Activated naive CD8-positive, alpha-beta T cell treated with anti-CD3 and anti-CD28 coated beads, Interleukin-2, amount 10 ng/mL, durations not matched to agents 7 days and 5 days (primary cell): ENCODE results near the gene TCAIM. TPM values are rescaled to one million over a fixed set of nuclear protein-coding genes. Genes with fewer than 3 reads are reported as not detected.
A peak's percentile ranks its signal among the peaks of the same experiment; 100 is the strongest.
"Not testable (repeated sequence)": the region's sequence is repeated elsewhere in the genome, so short reads cannot be mapped to it uniquely, and the experiment has no call there.

ENCODE experiments used
- ATAC-seq: fragments of 150-1000 bp; cut with Tn5 transposase; one replicate; pipeline ENCODE4 v1.10.0; 2021; ENCODE audit warnings: low read depth, moderate library complexity
- POLR2A ChIA-PET: fragments of 350-600 bp; sonication (Branson Sonifier 250); formaldehyde crosslinking; loops from one replicate; lab custom pipeline; 2021; ENCODE audit warnings: antibody characterized with exemption; lab: Charles Lee
- DNase-seq: peaks from one replicate; pipeline ENCODE4 v3.0.0; 2021
- H3K27ac Mint-ChIP-seq: one replicate; pipeline ENCODE4 v1.8.0; 2022; ENCODE audit warnings: mild to moderate bottlenecking, mixed read lengths
- H3K27me3 Mint-ChIP-seq: one replicate; pipeline ENCODE4 v1.8.0; 2022; ENCODE audit warnings: mild to moderate bottlenecking, moderate library complexity, mixed read lengths
- H3K36me3 Mint-ChIP-seq: one replicate; pipeline ENCODE4 v1.8.0; 2021; ENCODE audit warnings: mild to moderate bottlenecking, mixed read lengths
- H3K4me1 Mint-ChIP-seq: one replicate; pipeline ENCODE4 v1.8.0; 2021; ENCODE audit warnings: mixed read lengths
- H3K4me3 Mint-ChIP-seq: one replicate; pipeline ENCODE4 v1.8.0; 2022; ENCODE audit warnings: mild to moderate bottlenecking, moderate library complexity, mixed read lengths
- H3K9me3 Mint-ChIP-seq: one replicate; pipeline ENCODE4 v1.8.0; 2021; ENCODE audit warnings: mixed read lengths
- total RNA-seq, 2 experiments: library from RNA; stranded (reverse); gene quantifications; one replicate each; pipeline ENCODE4 v1.2.3, GENCODE V29; 2021

Gene TCAIM
- total RNA-seq, 2 experiments from 2014 or later = 19.4 to 20.9 TPM

DNA sequence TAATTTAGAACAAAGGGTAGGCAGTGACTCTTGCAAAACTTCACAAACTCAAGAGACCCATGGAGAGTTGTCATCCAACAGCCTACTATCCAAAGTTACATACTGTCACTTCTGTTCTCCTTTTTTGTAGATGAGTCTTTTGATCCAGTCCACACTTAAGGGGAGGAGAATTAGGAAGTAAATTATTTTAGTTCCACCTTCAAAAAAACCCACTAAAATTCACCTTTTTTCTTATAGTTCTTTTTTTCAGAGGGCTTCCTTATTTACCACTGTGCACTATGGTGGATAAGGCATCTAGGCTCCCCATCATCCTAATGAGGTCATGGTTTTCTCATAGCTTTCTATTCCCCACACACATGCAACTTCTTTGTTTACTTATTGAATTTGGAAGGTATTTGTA lies 8.6 kb upstream of the TCAIM start:
- no peaks in the 10 kb centered on the region for H3K4me1 Mint-ChIP-seq
- DNase-seq (no peak), ATAC-seq (no peak)
- no peak overlapping the region for H3K27ac Mint-ChIP-seq
- peaks cover 25% of the 10 kb centered on the region for H3K27me3 Mint-ChIP-seq
- no peaks in the 10 kb centered on the region for H3K36me3 Mint-ChIP-seq
- no peaks in the 10 kb centered on the region for H3K9me3 Mint-ChIP-seq
- POLR2A ChIA-PET = no interaction called here
- H3K4me3 Mint-ChIP-seq = no peak overlapping the region

- POLR2A ChIA-PET = no interaction called here
- no peak overlapping the region for H3K27ac Mint-ChIP-seq
- H3K36me3 Mint-ChIP-seq = no peaks in the 10 kb centered on the region
- DNase-seq (no peak), ATAC-seq (no peak)
- no peak overlapping the region for H3K4me3 Mint-ChIP-seq
- H3K9me3 Mint-ChIP-seq = no peaks in the 10 kb centered on the region
- H3K4me1 Mint-ChIP-seq = no peaks in the 10 kb centered on the region
- peaks cover 24% of the 10 kb centered on the region for H3K27me3 Mint-ChIP-seq
These were observed 8.1 kb upstream of the TCAIM start for GRCh38 chr3:44330444-44330843.

- Mint-ChIP-seq H3K4me1 (peaks cover 5% of the 10 kb centered on the region), H3K4me3 (no peak overlapping the region), H3K9me3 (no peaks in the 10 kb centered on the region), H3K36me3 (no peaks in the 10 kb centered on the region), H3K27ac (no peak overlapping the region), H3K27me3 (peaks cover 16% of the 10 kb centered on the region)
- no peak for DNase-seq
- POLR2A ChIA-PET = no interaction called here
- no peak for ATAC-seq
These were observed 4.2 kb upstream of the TCAIM start for GRCh38 chr3:44334326-44334725.

GRCh38 chr3:44337248-44337785 lies 1.2 kb upstream of the TCAIM start:
- peaks cover 11% of the 10 kb centered on the region for H3K27me3 Mint-ChIP-seq
- peak overlapping the region; percentile 98 for H3K27ac Mint-ChIP-seq
- ATAC-seq = no peak
- H3K36me3 Mint-ChIP-seq = peaks cover 3% of the 10 kb centered on the region
- peaks cover 13% of the 10 kb centered on the region for H3K4me1 Mint-ChIP-seq
- H3K9me3 Mint-ChIP-seq = no peaks in the 10 kb centered on the region
- POLR2A ChIA-PET = interaction anchor here (0.6 to 3.6 kb wide), 6 partner anchors 98 to 424 kb away, joined by 3 to 29 read pairs (median 9); partner anchors contain the start of genes KIAA1143, KIF15 and ZNF445
- H3K4me3 Mint-ChIP-seq = peak overlapping the region; percentile 97
- no peak for DNase-seq

GRCh38 chr3:44338828-44339127 lies 212 bp downstream of the TCAIM start:
- peak overlapping the region; percentile 97 for H3K4me3 Mint-ChIP-seq
- peaks cover 2% of the 10 kb centered on the region for H3K27me3 Mint-ChIP-seq
- no peaks in the 10 kb centered on the region for H3K9me3 Mint-ChIP-seq
- peak overlapping the region; percentile 98 for H3K27ac Mint-ChIP-seq
- peaks cover 13% of the 10 kb centered on the region for H3K4me1 Mint-ChIP-seq
- peaks cover 5% of the 10 kb centered on the region for H3K36me3 Mint-ChIP-seq
- DNase-seq (no peak), ATAC-seq (no peak)
- POLR2A ChIA-PET = interaction anchor here (0.6 to 3.6 kb wide), 10 partner anchors 101 to 648 kb away, joined by 3 to 29 read pairs (median 4); partner anchors contain the start of genes ZKSCAN7, ZNF197 and ZNF445

DNA sequence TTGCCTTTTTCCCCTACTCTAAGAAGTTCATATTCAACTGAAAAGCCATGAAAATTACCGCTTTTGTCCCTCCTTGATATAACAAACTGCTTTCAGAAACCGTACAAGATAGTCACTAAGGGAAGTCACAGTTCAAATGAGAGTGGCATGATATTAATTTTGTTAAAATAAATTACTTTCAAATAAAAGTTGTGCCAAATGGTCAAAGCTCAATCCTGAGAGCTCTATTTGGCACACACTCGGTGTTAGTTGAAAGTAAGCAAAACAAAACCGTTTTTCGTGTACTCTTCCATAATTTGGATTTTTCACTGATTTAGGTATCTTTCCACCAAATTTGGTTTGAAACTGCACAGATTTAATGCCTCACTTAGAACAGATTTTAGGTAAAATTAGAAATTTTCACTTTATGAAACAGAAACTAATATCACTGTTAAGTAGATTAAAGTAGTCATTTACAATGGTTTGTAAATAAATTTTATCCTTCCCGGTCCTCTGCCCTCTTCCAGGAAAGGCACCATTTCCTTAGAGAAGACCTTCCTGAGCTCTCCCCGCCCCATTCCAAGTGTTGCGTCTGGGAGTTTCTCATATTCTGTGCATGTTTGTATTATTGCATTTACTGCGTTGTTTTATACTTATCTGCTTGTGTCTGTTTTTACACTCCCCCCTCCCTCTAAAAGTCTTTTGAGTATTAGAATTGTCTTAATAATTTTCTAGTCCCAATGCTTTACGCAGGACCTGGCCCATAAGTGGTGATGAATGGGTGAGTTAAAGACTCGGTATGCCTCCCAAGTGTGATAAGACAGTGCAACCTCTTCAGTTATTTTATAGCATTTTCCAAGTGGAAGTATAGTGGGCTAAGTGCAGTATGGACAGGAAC lies 853 bp downstream of the TCAIM start:
- peaks cover 2% of the 10 kb centered on the region for H3K27me3 Mint-ChIP-seq
- POLR2A ChIA-PET = interaction anchor here (0.6 to 3.6 kb wide), 5 partner anchors 101 to 171 kb away, joined by 3 to 29 read pairs (median 12); partner anchors contain the start of gene ZNF445
- peak overlapping the region; percentile 98 for H3K27ac Mint-ChIP-seq
- no peak for ATAC-seq
- H3K4me3 Mint-ChIP-seq = peak overlapping the region; percentile 97
- H3K9me3 Mint-ChIP-seq = no peaks in the 10 kb centered on the region
- peaks cover 5% of the 10 kb centered on the region for H3K36me3 Mint-ChIP-seq
- DNase-seq = no peak
- peaks cover 13% of the 10 kb centered on the region for H3K4me1 Mint-ChIP-seq

DNA sequence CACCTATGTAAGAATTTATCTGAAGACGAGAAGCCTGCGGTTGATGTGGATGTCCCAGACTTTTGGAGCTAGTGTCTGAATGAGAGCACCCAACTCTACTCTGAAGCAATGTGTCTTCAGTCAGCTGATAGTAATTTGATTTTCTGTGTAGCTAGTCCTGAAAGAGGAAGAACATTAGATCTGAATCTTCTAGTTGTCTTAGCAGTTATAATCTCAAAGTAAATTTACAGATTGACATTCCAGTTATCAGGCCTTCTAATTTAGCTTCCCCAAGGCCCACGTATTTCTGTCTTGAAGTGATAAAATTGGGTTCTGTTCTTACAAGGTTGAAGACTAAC lies 1.5 kb downstream of the TCAIM start:
- Mint-ChIP-seq H3K27ac (no peak overlapping the region), H3K9me3 (no peaks in the 10 kb centered on the region), H3K36me3 (peaks cover 8% of the 10 kb centered on the region), H3K27me3 (no peaks in the 10 kb centered on the region), H3K4me3 (peak overlapping the region; percentile 97), H3K4me1 (peaks cover 13% of the 10 kb centered on the region)
- DNase-seq = no peak
- POLR2A ChIA-PET = interaction anchor here (3.6 kb wide), 1 partner anchor 171 kb away, joined by 27 read pairs; no protein-coding TSS in a partner anchor
- ATAC-seq = no peak

DNA sequence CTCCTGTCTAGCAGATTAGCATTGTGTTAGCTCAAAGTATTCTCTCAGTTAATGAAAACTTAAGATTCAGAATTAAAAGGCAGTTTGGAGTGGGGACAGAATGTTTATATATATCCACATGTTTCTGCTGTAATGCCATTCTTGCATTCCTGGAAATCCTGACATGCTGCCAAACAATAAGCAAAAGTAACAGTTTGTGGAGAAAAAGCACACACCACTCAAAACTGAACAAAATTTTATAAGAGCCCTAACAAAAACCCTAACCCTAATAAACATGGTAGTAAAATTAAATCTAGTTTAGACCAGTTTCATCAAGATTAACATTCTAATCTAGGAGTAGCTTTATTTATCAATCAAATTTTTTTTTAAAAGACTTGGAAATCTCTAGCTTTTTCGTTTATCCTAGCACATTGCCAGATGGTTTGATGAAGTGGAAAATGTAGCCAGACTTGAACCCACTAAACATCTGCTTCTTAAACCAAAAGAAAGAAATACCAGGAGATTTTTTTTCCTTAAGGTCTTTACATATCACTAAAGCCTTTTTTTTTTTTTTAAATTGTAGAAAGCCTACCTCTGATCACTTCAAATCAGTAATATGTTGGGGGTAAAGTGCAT lies 3.7 kb downstream of the TCAIM start:
- ATAC-seq (no peak), DNase-seq (no peak)
- no peaks in the 10 kb centered on the region for H3K27me3 Mint-ChIP-seq
- H3K9me3 Mint-ChIP-seq = no peaks in the 10 kb centered on the region
- no peak overlapping the region for H3K27ac Mint-ChIP-seq
- POLR2A ChIA-PET = no interaction called here
- peaks cover 8% of the 10 kb centered on the region for H3K36me3 Mint-ChIP-seq
- H3K4me3 Mint-ChIP-seq = no peak overlapping the region
- H3K4me1 Mint-ChIP-seq = peaks cover 12% of the 10 kb centered on the region

DNA sequence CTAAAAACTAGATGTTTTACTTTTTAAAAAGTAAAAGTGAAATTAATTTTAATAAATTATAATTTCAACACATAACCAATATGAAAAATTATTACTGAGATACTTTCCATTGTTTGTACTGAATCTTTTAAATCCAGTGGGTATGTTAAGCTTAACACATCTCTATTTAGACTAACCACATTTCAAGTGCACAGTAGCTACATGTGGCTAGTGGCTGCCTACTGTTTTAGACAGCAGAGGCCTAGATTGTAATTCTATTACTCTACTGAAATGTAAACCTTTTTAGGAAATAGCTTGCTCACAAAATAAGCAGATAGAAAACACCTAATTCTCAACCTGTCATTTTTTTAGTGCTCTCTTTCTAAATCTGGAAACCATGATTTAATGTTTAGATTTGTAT lies 4.9 kb downstream of the TCAIM start:
- H3K27ac Mint-ChIP-seq = no peak overlapping the region
- POLR2A ChIA-PET = no interaction called here

DNA sequence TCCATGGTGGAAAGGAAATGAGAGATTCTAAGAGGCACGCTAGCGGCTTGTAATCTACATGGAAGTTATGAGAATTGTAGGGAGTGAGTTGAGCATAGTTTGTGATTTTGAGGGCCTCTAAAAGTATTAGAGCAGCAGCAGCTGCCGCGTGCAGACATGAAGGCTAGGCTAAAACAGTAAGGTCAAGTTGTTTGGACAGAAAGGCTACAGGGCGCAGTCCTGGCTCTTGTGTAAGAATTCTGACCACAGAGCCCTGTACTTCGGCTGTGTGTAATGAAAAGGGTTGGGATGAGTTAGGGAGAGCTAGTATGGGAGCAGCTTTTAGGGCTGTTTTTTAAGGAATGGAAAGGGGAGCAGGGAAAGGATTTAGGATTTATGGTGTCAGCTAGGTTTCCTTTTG lies 8.0 kb downstream of the TCAIM start:
- H3K4me3 Mint-ChIP-seq, POLR2A ChIA-PET, H3K36me3 Mint-ChIP-seq, H3K9me3 Mint-ChIP-seq, DNase-seq, H3K4me1 Mint-ChIP-seq, H3K27me3 Mint-ChIP-seq, ATAC-seq, H3K27ac Mint-ChIP-seq: not testable (repeated sequence)

More for the DNA sequence above, 4.9 kb downstream of the TCAIM start:
- no peaks in the 10 kb centered on the region for H3K9me3 Mint-ChIP-seq
- no peak overlapping the region for H3K4me3 Mint-ChIP-seq
- no peaks in the 10 kb centered on the region for H3K27me3 Mint-ChIP-seq
- no peak for DNase-seq
- ATAC-seq = no peak
- peaks cover 8% of the 10 kb centered on the region for H3K36me3 Mint-ChIP-seq
- H3K4me1 Mint-ChIP-seq = peaks cover 8% of the 10 kb centered on the region

DNA sequence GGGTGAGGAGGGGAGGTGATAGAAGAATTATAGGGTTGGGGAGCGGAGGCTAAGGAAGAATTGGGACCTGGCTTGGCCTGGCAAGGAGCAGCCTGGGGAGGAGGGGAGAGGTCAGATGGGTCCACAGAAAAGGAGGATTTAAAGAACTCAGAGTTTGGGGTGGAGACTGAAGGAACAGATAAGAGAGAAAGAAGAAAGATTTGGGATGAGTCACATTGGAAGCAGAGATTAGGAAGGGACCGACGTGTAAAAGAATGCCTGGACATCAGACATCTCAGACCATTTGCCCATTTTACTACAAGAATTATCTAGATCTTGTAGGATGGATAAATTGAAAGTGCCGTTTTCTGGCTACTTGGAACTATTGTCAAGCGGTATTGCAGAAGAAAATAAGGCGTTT lies 10.4 kb downstream of the TCAIM start:
- POLR2A ChIA-PET = no interaction called here
- ATAC-seq (no peak), DNase-seq (no peak)
- H3K9me3 Mint-ChIP-seq = no peaks in the 10 kb centered on the region
- no peak overlapping the region for H3K27ac Mint-ChIP-seq
- no peaks in the 10 kb centered on the region for H3K4me1 Mint-ChIP-seq
- H3K4me3 Mint-ChIP-seq = no peak overlapping the region
- H3K27me3 Mint-ChIP-seq = no peaks in the 10 kb centered on the region
- H3K36me3 Mint-ChIP-seq = peaks cover 17% of the 10 kb centered on the region

GRCh38 chr3:44353355-44353924 lies 14.9 kb downstream of the TCAIM start:
- Mint-ChIP-seq H3K27me3 (no peaks in the 10 kb centered on the region), H3K36me3 (peaks cover 30% of the 10 kb centered on the region), H3K27ac (no peak overlapping the region), H3K4me1 (no peaks in the 10 kb centered on the region), H3K4me3 (no peak overlapping the region), H3K9me3 (no peaks in the 10 kb centered on the region)
- ATAC-seq = no peak
- no peak for DNase-seq
- POLR2A ChIA-PET = interaction anchor here (0.6 kb wide), 2 partner anchors 51 to 207 kb away, joined by 3 to 4 read pairs; no protein-coding TSS in a partner anchor

- ATAC-seq = no peak
- Mint-ChIP-seq H3K27ac (no peak overlapping the region), H3K4me1 (no peaks in the 10 kb centered on the region), H3K27me3 (no peaks in the 10 kb centered on the region), H3K4me3 (no peak overlapping the region), H3K9me3 (no peaks in the 10 kb centered on the region), H3K36me3 (peaks cover 38% of the 10 kb centered on the region)
- POLR2A ChIA-PET = interaction anchor here (0.5 kb wide), 1 partner anchor 803 kb away, joined by 4 read pairs; no protein-coding TSS in a partner anchor
- no peak for DNase-seq
These were observed 16.9 kb downstream of the TCAIM start for GRCh38 chr3:44355362-44356033.
